Erythroblast (primary cell): ENCODE results near the gene LDAF1.

Source experiments
- GATA1 ChIP-seq: IDR thresholded peaks from 2 replicates; pipeline ENCODE4 v1.6.1; 2011; ENCODE audit warnings: low read depth, mild to moderate bottlenecking, control low read depth, low read length, moderate library complexity
- POLR2A ChIP-seq: IDR thresholded peaks from 2 replicates; pipeline ENCODE4 v1.6.1; 2011; ENCODE audit warnings: mild to moderate bottlenecking, low read length

DNA sequence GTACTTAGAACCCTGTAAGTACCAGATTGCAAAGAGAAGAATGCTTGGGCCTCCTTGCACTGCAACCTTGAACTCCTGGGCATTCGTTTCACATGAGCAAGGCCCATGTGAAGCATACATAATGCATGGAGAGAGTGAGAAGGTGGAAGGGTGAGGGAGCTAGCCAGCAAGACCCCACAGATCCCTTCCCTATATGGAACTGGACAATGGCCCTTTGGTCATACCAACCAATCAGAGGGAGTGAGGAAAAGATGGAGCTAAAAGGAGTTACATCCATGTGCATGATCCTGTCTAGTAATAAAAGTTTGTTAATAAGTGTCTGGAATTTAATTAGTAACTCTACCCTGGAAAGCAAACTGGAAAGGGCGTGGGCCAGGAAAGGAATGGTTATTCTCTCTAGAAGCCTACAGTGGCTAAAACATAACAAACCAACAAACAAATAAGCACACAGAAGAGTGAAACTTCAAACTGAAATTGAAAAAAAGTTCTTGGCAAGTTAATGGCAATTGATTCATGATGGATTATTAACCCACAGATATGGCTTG lies 37.4 kb upstream of the LDAF1 start:
- TF ChIP-seq POLR2A (no peak), GATA1 (no peak)
